ENCODE results near the gene DDAH1.
A peak's percentile ranks its signal among the peaks of the same experiment; 100 is the strongest.

DDAH1 gene

DNA sequence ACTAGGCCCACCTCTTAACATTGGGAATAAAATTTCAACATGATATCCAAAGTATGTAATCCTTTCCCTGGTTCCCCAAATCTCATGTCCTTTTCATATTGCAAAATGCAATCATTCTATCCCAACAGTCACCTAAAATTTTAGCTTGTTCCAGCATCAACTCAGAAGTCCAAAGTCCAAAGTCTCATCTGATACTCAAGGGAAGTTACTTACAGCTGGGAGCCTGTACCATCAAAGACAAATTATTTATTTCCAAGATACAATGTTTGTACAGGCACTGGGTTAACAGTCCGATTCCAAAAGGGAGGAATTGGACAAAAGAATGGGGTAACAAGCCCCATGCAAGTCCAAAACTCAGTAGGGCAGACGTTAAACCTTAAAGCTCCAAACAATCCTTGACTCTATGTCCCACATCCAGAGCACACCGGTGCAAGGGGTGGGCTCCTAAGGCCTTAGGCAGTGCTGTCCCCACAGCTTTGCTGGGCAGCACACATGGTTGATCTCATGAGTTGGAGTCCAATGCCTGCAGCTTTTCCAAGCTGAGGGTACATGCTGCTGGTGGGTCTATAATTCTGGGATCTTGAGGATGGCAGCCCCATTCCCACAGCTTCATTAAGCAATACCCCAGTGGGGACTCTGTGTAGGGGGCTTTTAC is 78.8 kb downstream of the DDAH1 start:
- DNase-seq: no peak

DNA sequence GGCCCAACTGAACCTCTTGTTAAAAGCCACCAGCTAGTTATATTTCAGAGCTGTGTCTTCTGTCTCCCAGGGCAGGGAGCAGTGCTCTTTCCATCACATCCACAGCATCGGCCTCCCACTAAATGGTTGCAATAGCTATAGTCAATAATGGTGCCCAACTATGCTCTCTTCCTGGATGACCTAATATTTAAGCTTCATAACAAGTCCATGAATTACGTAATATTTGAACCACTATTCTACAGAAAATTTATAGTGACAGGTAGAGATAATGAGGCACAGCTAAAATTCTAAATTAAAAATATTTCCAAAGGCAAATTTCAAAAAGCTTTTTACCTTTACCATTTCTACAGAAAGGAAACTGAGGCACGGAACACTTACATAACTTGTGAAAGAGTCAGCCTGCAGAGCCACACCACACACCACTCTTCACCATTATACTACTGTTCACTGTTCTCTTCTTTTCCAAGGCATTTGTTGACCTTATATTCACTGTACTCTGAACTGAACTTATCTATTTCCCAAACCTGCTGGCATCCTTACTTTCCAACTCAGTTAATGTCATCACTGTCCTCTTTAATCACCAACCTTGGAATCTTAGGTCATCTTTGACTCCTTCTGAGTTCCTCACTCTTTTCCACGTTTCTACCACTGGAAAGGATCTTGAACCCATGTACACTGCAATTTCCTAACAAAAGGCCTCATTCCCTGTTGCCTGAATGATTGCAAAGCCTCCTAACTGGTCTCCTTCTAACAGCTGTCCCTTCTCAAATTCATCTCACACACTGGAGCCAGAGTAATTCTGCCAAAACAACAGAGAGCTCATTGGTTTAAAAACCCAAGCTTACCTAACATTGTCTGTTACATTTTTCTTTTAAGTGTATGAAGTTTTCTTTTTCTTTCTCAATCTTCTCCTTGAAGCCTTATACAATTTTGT is 85.5 kb downstream of the DDAH1 start:
- DNase-seq: no peak

DNA sequence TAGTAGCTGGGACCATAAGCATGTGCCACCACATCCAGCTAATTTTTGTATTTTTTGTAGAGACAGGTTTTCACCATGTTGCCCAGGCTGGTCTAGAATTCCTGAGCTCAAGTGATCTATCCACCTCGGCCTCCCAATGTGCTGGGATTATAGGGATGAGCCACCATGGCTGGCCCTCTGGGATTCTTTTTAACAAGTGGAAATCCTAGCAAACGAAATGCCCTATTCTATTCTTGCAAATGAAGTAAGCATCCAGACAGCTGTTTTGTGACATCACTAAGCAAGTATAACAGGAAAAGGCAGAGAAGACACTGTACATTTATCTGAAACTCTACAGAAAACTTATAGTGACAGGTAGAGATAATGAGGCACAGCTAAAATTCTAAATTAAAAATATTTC is 86.4 kb downstream of the DDAH1 start:
- DNase-seq: no peak

DNA sequence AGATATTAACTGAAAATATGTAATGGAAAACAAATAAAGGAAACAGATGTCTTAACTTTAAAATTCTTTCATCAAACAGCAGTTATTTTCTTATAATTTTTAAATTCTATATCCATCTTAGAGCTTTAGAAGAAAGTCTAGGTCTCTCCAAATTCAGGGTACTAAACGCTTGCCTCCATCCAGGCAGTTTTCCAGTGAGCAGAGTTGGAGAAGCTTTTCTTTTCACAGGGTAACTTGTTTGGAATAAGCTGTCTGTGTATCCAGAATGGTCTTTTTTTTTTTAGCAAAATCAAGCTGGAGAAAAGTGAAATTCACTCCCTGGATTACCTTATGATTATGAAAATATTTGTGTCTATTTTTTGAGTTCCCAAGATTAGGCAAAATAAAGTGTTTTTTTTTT is 88.6 kb downstream of the DDAH1 start:
- DNase-seq: no peak

DNA sequence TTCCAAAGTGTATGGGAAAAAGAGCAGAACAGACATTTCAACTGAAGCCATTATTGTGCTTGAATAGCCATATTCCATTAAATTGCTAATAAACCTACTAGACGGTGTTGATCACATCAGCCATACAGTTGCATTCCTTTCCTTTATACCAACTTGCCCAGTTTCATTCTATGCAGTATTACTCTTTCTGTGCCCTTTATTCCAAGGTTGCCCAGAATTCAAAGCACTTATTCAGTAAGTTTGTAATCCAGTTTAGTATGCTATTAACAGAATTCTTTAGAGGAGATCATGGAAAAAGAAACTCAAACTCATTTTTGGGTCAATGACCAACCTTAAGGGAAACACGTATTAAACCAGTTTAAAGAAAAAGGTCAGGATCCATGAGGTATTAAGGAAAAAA is 89.5 kb downstream of the DDAH1 start:
- DNase-seq: no peak

DNA sequence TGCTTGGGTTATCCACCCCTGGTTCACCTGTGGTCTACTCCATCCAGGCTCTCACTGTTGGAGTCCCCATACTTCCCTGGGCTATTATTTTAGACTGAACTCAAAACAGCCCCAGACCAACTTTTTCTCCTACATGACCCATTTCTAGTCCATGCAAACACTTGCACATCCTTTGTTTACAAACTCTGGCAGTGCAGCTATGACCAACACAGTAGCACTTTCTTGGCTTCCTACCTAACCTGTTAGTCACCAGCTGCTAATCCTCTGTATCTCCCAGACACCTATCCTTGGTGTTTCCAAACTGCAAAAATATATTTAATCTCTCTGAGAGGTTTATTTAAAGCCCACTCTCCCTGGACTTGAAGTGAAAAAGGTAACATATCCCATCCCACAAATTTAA is 90.8 kb downstream of the DDAH1 start:
- no peak for DNase-seq

DNA sequence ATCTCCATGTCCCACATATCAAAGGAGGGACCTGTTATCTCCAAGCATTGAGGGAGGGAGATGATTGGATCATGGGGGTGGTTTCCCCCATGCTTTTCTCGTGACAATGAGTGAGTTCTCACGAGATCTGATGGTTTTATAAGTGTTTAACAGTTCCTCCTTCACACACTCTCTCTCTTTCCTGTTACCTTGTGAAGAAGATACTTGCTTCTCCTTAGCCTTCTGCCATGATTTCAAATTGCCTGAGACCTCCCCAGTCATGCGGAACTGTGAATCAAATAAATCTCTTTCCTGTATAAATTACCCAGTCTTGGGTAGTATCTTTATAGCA is 91.6 kb downstream of the DDAH1 start:
- no peak for DNase-seq

DNA sequence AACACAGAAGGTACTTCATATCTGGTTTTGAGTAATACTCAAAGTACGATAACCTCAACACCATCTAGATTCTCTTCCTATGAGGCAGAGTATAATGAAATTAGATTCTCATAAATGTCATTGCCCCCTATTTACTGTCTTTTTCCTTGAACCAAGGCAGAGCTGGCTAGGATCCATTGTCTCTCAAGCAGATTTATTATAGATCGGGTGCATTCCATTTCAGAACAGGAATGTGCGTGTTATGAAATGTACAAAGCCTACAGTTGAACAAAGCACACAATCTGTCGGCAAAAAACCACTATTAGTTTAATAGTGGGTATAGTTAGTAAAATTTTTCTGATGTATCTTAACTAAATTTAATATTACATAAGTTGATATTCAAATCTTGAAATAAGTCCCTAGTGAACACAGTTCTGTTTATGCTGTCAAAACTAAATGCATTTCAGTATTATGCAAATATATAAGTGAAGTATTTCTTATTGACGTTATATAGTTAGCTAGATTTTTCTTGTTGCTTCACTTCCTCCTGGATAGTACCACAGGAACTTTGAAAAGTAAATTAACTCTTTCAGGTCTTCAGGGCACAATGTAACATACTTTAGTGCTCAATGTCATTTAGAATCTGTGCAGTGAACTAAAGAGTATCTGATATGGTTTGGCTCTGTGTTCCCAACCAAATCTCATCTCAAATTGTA is 92.1 kb downstream of the DDAH1 start:
- DNase-seq: peak; percentile 6 to 18

DNA sequence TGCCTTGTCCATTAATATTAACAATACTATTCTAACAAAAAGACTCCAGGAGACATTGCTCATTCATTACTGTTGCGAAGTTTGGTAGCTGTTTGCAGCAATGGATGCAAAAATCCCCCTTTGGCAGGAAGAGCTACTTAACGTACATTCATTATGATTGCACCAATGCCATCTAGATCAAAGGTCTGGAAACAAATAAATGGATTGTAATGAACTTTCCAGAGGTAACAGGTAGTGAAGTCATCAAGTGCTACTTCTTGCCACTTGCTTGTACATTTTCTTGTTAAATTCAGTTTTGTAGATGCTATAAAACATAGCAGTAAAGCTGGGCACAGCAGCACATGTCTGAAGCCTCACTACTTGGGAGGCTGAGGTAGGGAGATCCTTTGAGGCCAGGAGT is 93.9 kb downstream of the DDAH1 start:
- no peak for DNase-seq

DNA sequence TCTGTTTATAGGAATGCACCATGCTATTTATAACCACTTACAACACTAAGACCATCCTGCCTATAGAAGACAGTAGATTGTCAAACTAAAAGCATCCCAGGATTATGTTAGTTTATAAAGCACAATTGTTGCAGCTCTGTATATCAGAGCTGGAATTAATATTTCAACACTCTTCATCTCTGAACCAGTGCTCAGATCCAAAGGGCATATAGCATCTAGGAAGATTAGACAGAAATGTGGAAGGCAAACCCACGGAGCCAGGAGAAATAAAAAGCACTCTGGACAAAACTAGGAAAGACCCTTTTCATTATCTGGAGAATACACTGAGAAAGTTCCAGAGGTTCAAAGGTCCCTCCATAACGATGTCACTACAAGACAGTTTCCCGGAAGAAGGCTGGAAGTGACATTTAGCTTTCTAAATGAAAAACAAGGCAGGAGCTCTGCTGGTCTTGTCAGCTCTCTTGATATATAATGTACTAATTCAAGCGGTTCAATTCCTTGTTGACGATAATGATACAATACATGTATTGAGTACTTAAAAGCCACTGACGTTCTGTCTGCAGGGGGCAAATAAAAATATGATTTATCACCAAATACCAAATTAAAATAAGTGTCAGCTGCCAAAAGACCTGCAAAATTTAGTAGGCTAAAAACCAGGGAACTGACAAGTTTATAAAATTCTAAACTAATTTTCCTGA is 96.7 kb downstream of the DDAH1 start:
- DNase-seq: no peak

DNA sequence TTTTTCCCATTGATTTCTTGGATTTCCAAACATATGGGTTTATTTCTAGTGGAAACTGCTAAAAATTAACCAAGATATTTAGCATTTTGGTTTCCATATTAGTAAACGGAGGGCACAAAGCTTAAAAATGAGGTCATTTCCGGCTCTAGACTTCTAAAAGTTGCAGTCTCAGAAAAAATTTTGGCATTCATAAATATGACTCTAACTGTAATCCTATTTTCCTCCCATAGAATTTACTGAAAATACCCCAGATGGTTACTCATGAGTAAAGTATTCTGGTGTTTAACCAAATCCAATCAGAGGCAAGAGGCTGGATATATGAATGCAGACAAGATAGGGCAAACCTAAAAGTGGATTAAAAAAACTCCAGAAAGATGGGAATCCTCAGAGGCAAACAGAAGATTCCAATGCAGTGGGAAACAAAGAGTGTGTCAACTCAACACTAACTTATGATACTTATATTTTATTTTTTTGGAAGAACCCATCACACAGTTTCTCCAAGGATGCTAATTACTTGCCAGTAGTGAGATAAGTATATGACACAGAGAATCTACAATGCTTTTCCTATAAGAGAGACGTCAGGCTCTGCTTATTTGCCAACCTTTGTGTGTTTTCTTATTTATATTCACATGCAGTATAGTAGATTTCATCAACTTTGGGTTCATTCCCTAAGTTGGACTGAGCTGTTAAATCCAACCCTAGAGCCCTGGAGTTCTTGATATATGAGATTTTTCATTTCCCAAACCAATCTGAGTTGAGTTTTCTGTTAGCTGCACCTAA is 98.4 kb downstream of the DDAH1 start:
- no peak for DNase-seq

DNA sequence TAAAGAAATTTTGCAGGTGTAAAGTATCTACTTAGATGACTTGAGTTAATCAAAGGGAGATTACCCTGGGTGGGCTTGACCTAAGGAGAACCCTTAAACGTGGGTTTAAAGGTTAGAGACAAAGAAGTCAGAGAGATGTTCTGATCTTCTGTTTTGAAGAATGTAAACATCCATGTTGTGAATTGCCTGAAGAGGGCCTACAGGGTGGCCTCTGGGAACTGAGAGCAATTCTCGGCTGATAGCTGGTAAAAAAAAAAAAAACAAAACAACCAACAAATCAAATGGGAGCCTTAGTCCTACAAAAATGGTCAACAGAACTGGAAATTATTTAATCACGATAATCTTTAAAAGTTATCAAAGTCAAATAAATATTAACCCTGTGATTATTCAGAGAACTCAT is 99.1 kb downstream of the DDAH1 start:
- DNase-seq: no peak

DNA sequence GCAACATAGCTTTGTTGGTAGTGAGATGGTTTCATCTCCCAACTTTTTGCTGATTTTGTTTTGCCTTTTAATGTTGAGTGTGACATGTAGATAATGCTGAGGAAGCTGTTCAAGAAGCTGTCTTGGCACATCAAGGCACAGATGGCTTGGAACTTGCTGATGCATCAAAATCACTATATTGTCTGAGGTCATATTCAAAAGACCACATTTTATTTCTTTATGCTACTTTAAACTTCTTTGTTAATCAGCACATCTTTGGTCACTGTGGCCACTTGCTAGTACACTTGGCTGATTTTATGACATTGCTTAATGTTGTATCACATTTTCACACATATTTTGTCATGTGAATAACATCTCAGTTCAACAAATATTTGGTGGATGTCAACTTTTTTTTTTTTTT is 101.4 kb downstream of the DDAH1 start:
- no peak for DNase-seq

DNA sequence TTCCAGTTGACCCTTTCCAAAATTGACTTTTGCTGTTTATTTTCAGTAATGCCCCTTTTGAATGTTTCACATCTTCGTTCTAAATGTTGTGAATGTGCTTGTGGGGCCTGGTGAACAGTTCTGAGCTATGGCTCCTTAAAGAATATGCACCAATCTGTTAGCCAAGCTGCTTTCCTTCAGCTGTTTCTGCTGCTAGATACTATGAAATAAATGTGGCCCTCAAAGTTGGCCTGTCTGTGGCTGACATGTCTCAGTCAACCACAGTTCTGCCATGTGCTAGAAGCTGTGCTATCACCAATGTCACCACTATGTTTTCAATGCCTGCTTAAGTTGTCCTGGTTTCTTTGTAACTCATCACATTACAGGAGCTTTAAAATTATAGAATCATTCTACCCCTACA is 101.9 kb downstream of the DDAH1 start:
- DNase-seq: no peak

DNA sequence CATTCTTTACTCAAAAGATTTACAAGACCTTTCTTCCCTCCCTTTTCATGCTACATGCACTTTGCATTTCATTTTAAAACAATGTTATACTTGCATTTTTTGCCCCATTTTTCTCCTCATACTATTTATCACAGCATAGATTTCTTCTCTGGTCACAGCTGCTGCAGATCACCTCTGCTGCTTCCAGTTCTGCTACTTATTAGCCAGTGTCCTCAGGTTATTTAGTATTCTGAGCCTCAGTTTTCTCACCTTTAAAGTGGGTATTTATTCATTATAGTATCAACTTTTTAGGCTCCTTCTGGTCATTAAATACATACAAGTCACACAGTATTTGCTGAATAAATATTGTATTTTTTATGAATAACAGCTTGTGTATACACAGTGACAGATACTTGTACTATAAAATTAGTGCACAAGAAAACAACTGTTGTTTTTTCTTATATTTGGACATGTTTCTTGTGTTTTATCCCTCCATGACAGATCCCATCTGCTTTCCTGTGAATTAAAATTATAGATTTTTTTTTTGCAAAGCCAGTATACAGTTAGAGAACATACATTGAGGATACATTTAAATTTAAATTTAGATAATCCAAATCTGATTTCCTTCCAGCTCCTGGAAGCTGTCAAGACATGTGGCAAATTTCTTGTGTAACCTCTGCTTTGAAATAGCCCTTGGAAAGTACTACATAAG is 103.2 kb downstream of the DDAH1 start:
- DNase-seq: no peak

DNA sequence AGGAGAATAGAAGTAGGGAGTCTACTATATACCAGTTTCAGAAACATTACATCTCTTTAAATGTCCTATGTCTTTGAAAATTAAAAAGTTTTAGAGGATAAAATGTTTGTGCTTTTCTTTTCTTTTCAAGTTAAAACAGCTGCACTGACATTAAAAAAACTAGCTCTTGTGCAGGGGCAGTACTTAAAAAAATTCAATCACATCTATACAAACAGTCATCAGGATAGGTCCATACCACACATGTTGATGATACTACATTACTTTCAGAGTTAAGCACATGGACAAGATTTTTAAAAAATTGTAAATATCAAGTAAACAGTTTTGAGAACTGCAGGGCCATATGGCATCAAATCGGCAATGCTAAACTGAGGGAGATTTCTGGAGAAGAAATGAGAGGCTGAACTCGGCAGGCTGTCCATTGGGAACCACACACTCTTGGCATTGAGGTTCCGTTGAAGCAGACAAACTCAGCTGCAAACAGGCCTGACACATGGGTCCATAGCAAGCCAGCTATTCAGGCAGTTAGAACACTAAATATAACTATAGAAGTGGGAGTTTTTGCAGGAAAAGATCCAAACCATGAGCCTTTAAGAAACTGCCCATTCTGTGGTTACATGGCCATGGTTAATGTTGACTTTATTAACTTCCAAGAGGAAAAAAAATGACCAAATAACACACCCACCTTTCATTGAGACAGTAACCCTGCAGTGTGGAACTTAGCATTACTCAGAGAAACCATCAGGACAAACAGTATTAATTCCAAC is 104.0 kb downstream of the DDAH1 start:
- no peak for DNase-seq

DNA sequence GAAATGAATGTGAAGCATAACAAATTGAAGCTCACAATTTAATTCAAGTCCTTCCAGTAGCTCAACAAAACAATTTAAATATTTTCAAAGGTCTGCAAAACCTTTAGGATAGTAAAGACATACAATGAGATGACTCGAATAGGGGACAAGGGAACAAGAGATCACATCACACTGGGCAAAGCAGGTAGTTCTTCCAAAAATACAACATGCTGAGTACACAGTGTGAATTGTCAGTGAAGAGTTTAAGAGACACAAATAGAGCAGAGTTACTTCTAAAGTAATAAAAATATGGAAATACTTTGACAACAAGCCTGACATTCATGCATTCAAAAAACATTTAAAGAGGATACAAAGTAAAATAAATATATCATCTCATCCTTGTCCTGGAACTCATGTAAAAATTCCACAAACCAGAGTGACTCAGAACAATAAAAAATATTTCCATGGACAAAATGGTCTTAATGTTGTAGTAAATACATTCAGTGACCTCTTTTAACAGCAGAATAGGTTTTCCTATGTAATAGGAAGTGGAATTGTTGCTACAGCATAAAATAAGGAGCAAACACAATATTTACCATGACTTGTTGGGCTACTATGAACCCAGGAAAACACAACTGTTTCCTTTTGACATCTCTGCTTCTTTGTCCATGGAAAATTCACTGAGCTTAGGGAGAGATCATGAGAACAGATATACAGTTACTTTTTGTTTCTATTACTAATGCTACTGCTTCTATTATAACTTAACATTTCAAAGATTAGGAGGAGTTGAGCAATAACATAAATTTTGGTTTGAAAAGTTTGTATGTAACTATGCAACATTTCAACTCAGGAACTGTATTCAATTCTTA is 104.9 kb downstream of the DDAH1 start:
- no peak for DNase-seq

DNA sequence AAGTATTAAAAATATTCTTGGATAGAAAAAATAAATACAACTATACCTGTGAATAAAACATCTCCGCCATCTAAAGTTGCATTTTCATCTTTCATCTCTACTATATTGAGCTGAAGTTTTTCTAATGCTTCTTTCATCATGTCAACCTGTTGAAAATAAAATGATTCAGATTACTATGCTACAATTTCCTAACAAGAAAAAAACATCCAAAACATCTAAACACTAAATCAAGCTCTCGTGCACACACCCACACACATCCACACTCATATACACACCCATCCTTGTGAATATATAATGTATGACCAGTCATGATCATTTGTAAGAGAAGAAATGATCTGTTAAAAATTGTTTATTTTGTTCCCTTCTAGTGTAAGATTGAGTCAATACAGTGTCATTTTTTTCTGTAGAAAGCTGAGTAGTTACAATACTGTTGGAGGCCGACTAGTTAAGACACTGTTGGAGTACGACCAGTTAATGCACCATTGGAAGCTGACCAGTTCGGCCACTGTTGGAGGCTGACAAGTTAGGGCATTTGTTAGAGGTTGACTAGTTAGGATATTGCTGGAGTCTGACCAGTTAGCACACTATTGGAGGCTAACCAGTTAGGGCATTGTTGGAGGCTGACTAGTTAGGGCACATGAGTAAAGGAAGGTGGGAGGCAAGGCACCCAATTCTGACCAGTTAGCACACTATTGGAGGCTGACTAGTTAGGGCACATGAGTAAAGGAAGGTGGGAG is 106.1 kb downstream of the DDAH1 start:
- no peak for DNase-seq

DNA sequence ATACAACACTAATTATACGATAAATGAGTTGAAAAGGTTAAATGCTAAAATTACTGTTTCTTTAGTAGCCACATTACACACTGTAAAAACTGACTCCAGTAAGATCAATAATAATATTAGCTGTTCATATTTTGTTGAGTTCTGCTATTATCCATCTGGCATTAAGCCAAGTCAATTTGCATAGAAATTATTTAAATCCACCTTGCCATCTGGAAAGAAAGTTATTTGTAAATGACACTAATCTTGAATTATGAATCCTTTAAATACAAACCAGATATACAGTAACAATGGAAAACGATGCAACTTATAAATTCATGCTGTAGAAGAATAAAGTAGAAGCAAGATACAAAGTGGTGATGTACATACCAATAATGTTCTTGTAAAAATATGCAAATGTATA is 107.1 kb downstream of the DDAH1 start:
- no peak for DNase-seq

Data from inflammatory macrophage treated with lipopolysaccharide for 1 hour (primary cell).